GM23248 (cell line): ENCODE measurements around the gene NUP214. TPM values are rescaled to one million over a fixed set of nuclear protein-coding genes. Genes with fewer than 3 reads are reported as not detected.
"Not testable (repeated sequence)": the region's sequence is repeated elsewhere in the genome, so short reads cannot be mapped to it uniquely, and the experiment has no call there.

Experiments
- DNase-seq: peaks from one replicate; pipeline ENCODE4 v3.0.0-alpha.2; 2015
- H2AFZ ChIP-seq: fragments of 200-600 bp; sonication (generic); 2 replicates; pipeline ENCODE4 v1.6.1; 2016; ENCODE audit warnings: antibody characterized with exemption
- H3F3A ChIP-seq: fragments of 200-600 bp; sonication (generic); 2 replicates; pipeline ENCODE4 v1.6.1; 2016; ENCODE audit warnings: mild to moderate bottlenecking, antibody characterized with exemption, mixed run types; ENCODE audit not compliant: insufficient read depth
- H3K27ac ChIP-seq: fragments of 200-600 bp; sonication (generic); 2 replicates; pipeline ENCODE4 v1.5.1; 2016; ENCODE audit warnings: mild to moderate bottlenecking
- H3K27me3 ChIP-seq: fragments of 200-600 bp; sonication (generic); replicated peaks from 2 replicates; pipeline ENCODE4 v1.6.1; 2016; ENCODE audit warnings: mild to moderate bottlenecking; ENCODE audit not compliant: insufficient read depth
- H3K36me3 ChIP-seq: fragments of 200-600 bp; sonication (generic); 2 replicates; pipeline ENCODE4 v1.6.1; 2016; ENCODE audit warnings: low read depth, mild to moderate bottlenecking
- H3K4me1 ChIP-seq: fragments of 200-600 bp; sonication (generic); 2 replicates; pipeline ENCODE4 v1.6.1; 2016; ENCODE audit warnings: mild to moderate bottlenecking; ENCODE audit not compliant: insufficient read depth
- H3K4me2 ChIP-seq: fragments of 200-600 bp; sonication (generic); one replicate; pipeline ENCODE4 v1.6.1; 2016; ENCODE audit warnings: mild to moderate bottlenecking; ENCODE audit not compliant: unreplicated experiment
- H3K4me3 ChIP-seq: fragments of 200-600 bp; sonication (generic); 2 replicates; pipeline ENCODE4 v1.5.1; 2016; ENCODE audit warnings: mild to moderate bottlenecking
- H3K79me2 ChIP-seq: fragments of 200-600 bp; sonication (generic); 2 replicates; pipeline ENCODE4 v1.6.1; 2016; ENCODE audit warnings: mild to moderate bottlenecking; ENCODE audit not compliant: insufficient read depth
- H3K9ac ChIP-seq: fragments of 200-600 bp; sonication (generic); 2 replicates; pipeline ENCODE4 v1.6.1; 2016; ENCODE audit warnings: mild to moderate bottlenecking
- H3K9me2 ChIP-seq: fragments of 200-600 bp; sonication (generic); 2 replicates; pipeline ENCODE4 v1.6.1; 2016; ENCODE audit warnings: mixed run types, mild to moderate bottlenecking, moderate library complexity; ENCODE audit not compliant: insufficient read depth
- H3K9me3 ChIP-seq: fragments of 200-600 bp; sonication (generic); one replicate; pipeline ENCODE4 v1.6.1; 2017; ENCODE audit warnings: low read depth
- H4K20me1 ChIP-seq: fragments of 200-600 bp; sonication (generic); 2 replicates; pipeline ENCODE4 v1.6.0; 2016; ENCODE audit not compliant: insufficient read depth
- EZH2 ChIP-seq: fragments of 200-600 bp; sonication (generic); IDR thresholded peaks from 2 replicates; pipeline ENCODE4 v1.6.1; 2018; ENCODE audit warnings: antibody characterized with exemption, mild to moderate bottlenecking; ENCODE audit not compliant: insufficient read depth, poor library complexity, severe bottlenecking
- EZH2phosphoT487 ChIP-seq: fragments of 200-600 bp; sonication (generic); IDR thresholded peaks from 2 replicates; pipeline ENCODE4 v1.6.1; 2018; ENCODE audit warnings: antibody characterized with exemption, moderate library complexity, mild to moderate bottlenecking, low read depth; ENCODE audit not compliant: insufficient read depth
- WGBS, 2 experiments: methylation state at CpG; one replicate each; pipeline ENCODE4 v1.1.6; 2015 to 2017; ENCODE audit warnings: low lambda C conversion rate in 2 of 2, low coverage in 1 of 2; ENCODE audit errors: missing lambda C conversion rate in 2 of 2; 5-methylcytosine and 5-hydroxymethylcytosine counted together
- in situ Hi-C: fragments of 300-500 bp; cut with MboI; formaldehyde crosslinking; loops from 2 replicates; pipeline ENCODE4 v1.15.0; 2020
- polyA plus RNA-seq: library from polyadenylated mRNA; unstranded; fragments of >200 nt; fragmentation: Nextera tagmentation; extraction: Ambion mirVana; gene quantifications from 2 replicates; pipeline ENCODE4 v1.2.1, GENCODE V29; 2016
- total RNA-seq: library from RNA; depleted of rRNA; stranded (reverse); fragments of >200 nt; shearing (Covaris generic); gene quantifications from 2 replicates; pipeline ENCODE4 v1.2.3, GENCODE V29; 2014

NUP214 gene
- total and polyA plus RNA-seq, 2 experiments from 2014 or later: 13.1 to 14.3 TPM

DNA sequence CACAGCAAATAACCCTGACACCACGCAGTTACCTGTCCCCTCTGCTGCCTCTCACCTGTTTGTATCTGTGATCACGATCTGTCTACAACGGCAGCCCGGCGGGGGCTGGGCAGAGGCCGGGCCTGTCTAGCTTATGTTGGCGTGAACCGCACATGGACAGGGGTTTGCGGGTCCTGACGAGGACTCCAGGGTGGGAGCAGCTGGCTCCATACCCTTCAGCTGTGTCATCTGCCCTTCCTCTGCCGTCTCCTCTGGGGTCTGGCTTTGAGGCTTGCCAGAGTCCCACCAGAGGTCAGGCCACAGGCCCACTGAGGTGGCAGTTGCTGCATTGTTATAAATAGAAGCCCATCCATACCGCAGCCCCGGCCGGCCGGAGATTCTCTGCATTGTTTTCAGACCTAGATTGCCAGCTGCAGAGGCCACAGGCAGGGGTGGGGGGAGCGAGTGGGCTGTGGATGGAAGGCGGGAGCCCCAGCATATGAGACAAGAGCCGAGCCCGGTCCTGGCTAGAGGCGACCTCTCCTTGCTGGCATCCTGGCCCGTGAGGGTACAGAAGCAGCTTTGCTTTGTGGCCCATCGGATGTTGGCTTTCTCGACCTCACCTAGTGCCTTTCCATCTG is 113.1 kb downstream of the NUP214 start:
- peak overlapping the region; percentile 63 for H3K4me2 ChIP-seq
- H2AFZ ChIP-seq: peak overlapping the region; percentile 68
- no peak for DNase-seq
- H3K9ac ChIP-seq: peak overlapping the region; percentile 73
- peak overlapping the region; percentile 90 for H3K27ac ChIP-seq
- in situ Hi-C loops: no loop called here
- H3K79me2 ChIP-seq: no peaks in the 10 kb centered on the region
- no peaks in the 10 kb centered on the region for H3K27me3 ChIP-seq
- H3K36me3 ChIP-seq: no peaks in the 10 kb centered on the region; the same call in 1 of the 2 replicates
- no peak for TF ChIP-seq EZH2
- no peak for TF ChIP-seq EZH2phosphoT487
- peaks cover 10% of the 10 kb centered on the region for H3K4me1 ChIP-seq
- H3K9me2 ChIP-seq: no peaks in the 10 kb centered on the region
- H3K9me3 ChIP-seq: no peaks in the 10 kb centered on the region
- 65 to 68% methylated on average over 22 to 23 of the region's 23 CpGs for WGBS, 2 experiments
- 0 out of 2 replicates have a peak overlapping the region, but pooled peaks have one; percentile 6 for H3K4me3 ChIP-seq
- no peaks in the 10 kb centered on the region for H4K20me1 ChIP-seq
- H3F3A ChIP-seq: peaks cover 12% of the 10 kb centered on the region; the same call in 1 of the 2 replicates

DNA sequence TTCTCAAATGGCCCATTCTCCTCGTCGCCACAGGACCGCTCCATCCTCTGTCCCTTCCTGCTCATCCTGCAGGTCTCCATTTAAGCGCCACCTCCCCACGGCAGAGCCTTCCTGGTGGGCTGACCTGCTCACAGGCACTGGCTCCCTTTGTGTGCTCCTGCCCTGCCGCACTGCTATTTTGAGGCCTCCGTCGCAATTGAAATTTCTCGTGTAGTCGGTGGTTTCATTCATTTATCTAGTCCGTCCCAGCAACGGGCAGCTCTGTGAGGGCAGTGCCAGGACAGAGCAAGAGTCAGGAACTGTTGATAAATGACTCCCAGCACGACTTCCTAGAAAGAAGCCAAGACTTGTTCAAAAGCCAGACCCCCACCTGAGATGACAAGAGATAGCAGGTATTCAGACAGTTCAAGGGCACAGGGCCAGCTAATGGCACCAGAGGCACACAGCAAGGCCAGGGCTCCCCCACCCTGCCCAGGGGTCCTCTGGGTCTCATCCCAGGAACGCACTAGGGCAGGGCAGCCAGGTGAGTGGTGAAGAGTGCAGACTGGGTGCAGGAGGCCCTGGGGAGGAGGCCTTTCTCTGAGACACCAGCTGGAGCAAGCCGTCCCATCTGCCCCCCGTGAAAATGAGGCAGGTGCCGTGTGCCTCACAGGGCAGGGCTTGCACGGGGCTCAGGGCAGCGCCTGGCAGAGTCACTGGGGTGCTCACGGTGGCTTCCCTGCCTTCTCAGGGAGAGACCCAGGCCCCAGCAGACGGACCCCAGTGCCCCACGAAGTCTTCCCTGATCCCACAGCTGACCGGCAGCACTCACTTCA is 114.0 kb downstream of the NUP214 start:
- H2AFZ ChIP-seq: no peak overlapping the region

GRCh38 chr9:131240047-131240921 is 114.9 kb downstream of the NUP214 start:
- TF ChIP-seq EZH2 (no peak), EZH2phosphoT487 (no peak)
- Histone ChIP-seq H3K4me3 (no peak overlapping the region), H3F3A (peaks cover 12% of the 10 kb centered on the region; the same call in 1 of the 2 replicates), H3K9me2 (no peaks in the 10 kb centered on the region), H2AFZ (no peak overlapping the region), H3K9ac (no peak overlapping the region), H3K4me2 (no peak overlapping the region), H3K79me2 (no peaks in the 10 kb centered on the region), H4K20me1 (no peaks in the 10 kb centered on the region), H3K36me3 (no peaks in the 10 kb centered on the region), H3K27me3 (no peaks in the 10 kb centered on the region), H3K27ac (no peak overlapping the region), H3K4me1 (peaks cover 10% of the 10 kb centered on the region), H3K9me3 (no peaks in the 10 kb centered on the region)
- no peak for DNase-seq
- 73 to 74% methylated on average over 22 of the region's 22 CpGs for WGBS, 2 experiments
- in situ Hi-C loops: no loop called here

More for the DNA sequence above, 114.0 kb downstream of the NUP214 start:
- Histone ChIP-seq H3K4me2 (no peak overlapping the region), H3K9me3 (no peaks in the 10 kb centered on the region), H3K9me2 (no peaks in the 10 kb centered on the region), H3K9ac (no peak overlapping the region), H3K27me3 (no peaks in the 10 kb centered on the region), H3K4me3 (no peak overlapping the region), H3K27ac (no peak overlapping the region), H3K79me2 (no peaks in the 10 kb centered on the region), H3K4me1 (peaks cover 10% of the 10 kb centered on the region), H3K36me3 (no peaks in the 10 kb centered on the region), H4K20me1 (no peaks in the 10 kb centered on the region), H3F3A (peaks cover 12% of the 10 kb centered on the region; the same call in 1 of the 2 replicates)
- in situ Hi-C loops: no loop called here
- 89 to 91% methylated on average over 22 to 23 of the region's 23 CpGs for WGBS, 2 experiments
- no peak for DNase-seq
- TF ChIP-seq EZH2: no peak
- TF ChIP-seq EZH2phosphoT487: no peak

DNA sequence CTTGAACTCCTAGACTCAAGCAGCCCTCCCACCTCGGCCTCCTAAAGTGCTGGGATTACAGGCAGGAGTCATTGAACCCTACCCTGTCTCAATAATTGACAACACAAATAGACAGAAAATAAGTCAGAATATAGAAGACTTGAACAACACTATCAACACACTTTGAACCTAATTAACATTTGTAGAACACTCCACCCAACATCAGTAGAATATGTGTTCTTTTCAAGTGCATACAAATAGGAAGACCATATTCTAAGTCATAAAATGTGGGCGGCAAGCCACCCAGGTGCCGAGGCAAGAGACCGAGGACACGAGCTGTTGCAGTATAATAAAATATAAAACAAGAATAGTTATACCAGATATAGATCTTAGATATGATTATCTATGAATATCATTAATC is 118.9 kb downstream of the NUP214 start:
- DNase-seq, H3K4me1 ChIP-seq, H3K9ac ChIP-seq, H3K79me2 ChIP-seq, H3K9me3 ChIP-seq, H3K9me2 ChIP-seq, H3K4me3 ChIP-seq, in situ Hi-C loops, H3F3A ChIP-seq, H2AFZ ChIP-seq, H3K36me3 ChIP-seq, H3K27me3 ChIP-seq, H3K4me2 ChIP-seq, H4K20me1 ChIP-seq, H3K27ac ChIP-seq: not testable (repeated sequence)
- 82 to 85% methylated on average over 5 of the region's 5 CpGs for WGBS, 2 experiments
